SK-N-MC (cell line): Measurements from ENCODE around the gene GARIN1A.

Experiments
- DNase-seq: peaks from one replicate; pipeline ENCODE4 v3.0.0-alpha.2; 2011; ENCODE audit warnings: low read depth, low spot score
- H3K27ac ChIP-seq: fragments of 200-600 bp; sonication (generic); 2 replicates; pipeline ENCODE4 v1.5.1; 2016; ENCODE audit warnings: mixed run types
- H3K36me3 ChIP-seq: fragments of 200-600 bp; sonication (generic); 2 replicates; pipeline ENCODE4 v1.6.1; 2017; ENCODE audit warnings: antibody characterized with exemption, low read length, mixed read lengths; ENCODE audit not compliant: insufficient read depth
- H3K4me3 ChIP-seq: fragments of 200-600 bp; sonication (generic); 2 replicates; pipeline ENCODE4 v1.5.1; 2016
- H3K9ac ChIP-seq: fragments of 200-600 bp; sonication (generic); 2 replicates; pipeline ENCODE4 v1.8.0; 2017; ENCODE audit warnings: mixed run types, mixed read lengths; ENCODE audit not compliant: insufficient read length
- H3K9me3 ChIP-seq: fragments of 200-600 bp; sonication (generic); 2 replicates; pipeline ENCODE4 v1.6.1; 2017; ENCODE audit warnings: low read depth, mild to moderate bottlenecking, antibody characterized with exemption, low read length, moderate library complexity, mixed read lengths
- EZH2 ChIP-seq: fragments of 200-600 bp; sonication (generic); IDR thresholded peaks from one replicate; pipeline ENCODE4 v1.6.1; 2017; ENCODE audit warnings: antibody characterized with exemption
- FOXP2 ChIP-seq: optimal IDR thresholded peaks from 2 replicates; pipeline ENCODE3; 2011; ENCODE audit warnings: mild to moderate bottlenecking, moderate library complexity; ENCODE audit not compliant: insufficient read depth; ENCODE audit errors: extremely low read length, control extremely low read depth
- POLR2AphosphoS5 ChIP-seq: IDR thresholded peaks from 2 replicates; pipeline ENCODE4 v1.6.1; 2012; ENCODE audit warnings: mild to moderate bottlenecking, low read depth, low read length, borderline replicate concordance

GARIN1A gene

GRCh38 chr7:128707752-128708151 lies 35.7 kb downstream of the GARIN1A start:
- Histone ChIP-seq H3K27ac (no peak overlapping the region), H3K36me3 (no peaks in the 10 kb centered on the region), H3K4me3 (no peak overlapping the region), H3K9me3 (no peaks in the 10 kb centered on the region), H3K9ac (no peak overlapping the region)
- no peak for TF ChIP-seq FOXP2
- TF ChIP-seq EZH2, result no peak
- no peak for TF ChIP-seq POLR2AphosphoS5
- no peak for DNase-seq

GRCh38 chr7:128708235-128708634 lies 36.1 kb downstream of the GARIN1A start:
- Histone ChIP-seq H3K36me3 (no peaks in the 10 kb centered on the region), H3K9me3 (no peaks in the 10 kb centered on the region), H3K4me3 (no peak overlapping the region), H3K9ac (no peak overlapping the region), H3K27ac (no peak overlapping the region)
- no peak for DNase-seq
- no peak for TF ChIP-seq EZH2
- TF ChIP-seq FOXP2, result no peak
- no peak for TF ChIP-seq POLR2AphosphoS5

GRCh38 chr7:128708824-128709223 lies 36.7 kb downstream of the GARIN1A start:
- Histone ChIP-seq H3K36me3 (no peaks in the 10 kb centered on the region), H3K9me3 (no peaks in the 10 kb centered on the region), H3K4me3 (no peak overlapping the region), H3K27ac (no peak overlapping the region), H3K9ac (no peak overlapping the region)
- TF ChIP-seq POLR2AphosphoS5 (no peak), EZH2 (no peak), FOXP2 (no peak)
- no peak for DNase-seq

- no peak for TF ChIP-seq POLR2AphosphoS5
- no peak for TF ChIP-seq FOXP2
- no peak for TF ChIP-seq EZH2
- Histone ChIP-seq H3K4me3 (no peak overlapping the region), H3K9me3 (no peaks in the 10 kb centered on the region), H3K27ac (no peak overlapping the region), H3K36me3 (no peaks in the 10 kb centered on the region), H3K9ac (no peak overlapping the region)
- DNase-seq, result no peak
Observed at GRCh38 chr7:128710481-128710880, 38.4 kb downstream of the GARIN1A start.

GRCh38 chr7:128713794-128714193 lies 41.7 kb downstream of the GARIN1A start:
- Histone ChIP-seq H3K9ac (no peak overlapping the region), H3K36me3 (no peaks in the 10 kb centered on the region), H3K27ac (no peak overlapping the region), H3K4me3 (no peak overlapping the region), H3K9me3 (no peaks in the 10 kb centered on the region)
- DNase-seq, result no peak
- TF ChIP-seq EZH2, result no peak
- no peak for TF ChIP-seq POLR2AphosphoS5
- no peak for TF ChIP-seq FOXP2

GRCh38 chr7:128714701-128715495 lies 42.8 kb downstream of the GARIN1A start:
- Histone ChIP-seq H3K36me3 (no peaks in the 10 kb centered on the region), H3K9ac (no peak overlapping the region), H3K27ac (no peak overlapping the region), H3K4me3 (no peak overlapping the region), H3K9me3 (no peaks in the 10 kb centered on the region)
- no peak for DNase-seq
- no peak for TF ChIP-seq EZH2
- TF ChIP-seq POLR2AphosphoS5, result no peak
- TF ChIP-seq FOXP2, result no peak

GRCh38 chr7:128718967-128719642 lies 47.0 kb downstream of the GARIN1A start:
- Histone ChIP-seq H3K4me3 (no peak overlapping the region), H3K36me3 (no peaks in the 10 kb centered on the region), H3K27ac (no peak overlapping the region), H3K9me3 (no peaks in the 10 kb centered on the region), H3K9ac (no peak overlapping the region)
- TF ChIP-seq EZH2, result no peak
- no peak for TF ChIP-seq POLR2AphosphoS5
- TF ChIP-seq FOXP2, result no peak
- no peak for DNase-seq

GRCh38 chr7:128721376-128721775 lies 49.3 kb downstream of the GARIN1A start:
- no peak overlapping the region for H3K4me3 ChIP-seq
- no peaks in the 10 kb centered on the region for H3K36me3 ChIP-seq
- H3K9me3 ChIP-seq, result no peaks in the 10 kb centered on the region
- no peak for DNase-seq
- H3K27ac ChIP-seq, result no peak overlapping the region
- no peak overlapping the region for H3K9ac ChIP-seq
- TF ChIP-seq POLR2AphosphoS5, result no peak
- no peak for TF ChIP-seq FOXP2
- no peak for TF ChIP-seq EZH2
